H9 (cell line): ENCODE results near the gene TREML2. TPM values are rescaled to one million over a fixed set of nuclear protein-coding genes. Genes with fewer than 3 reads are reported as not detected.

ENCODE experiments used
- DNase-seq: peaks from one replicate; pipeline ENCODE4 v3.0.0-alpha.2; 2017
- H2AFZ ChIP-seq: one replicate; pipeline ENCODE4 v1.6.1; 2013; ENCODE audit warnings: mild to moderate bottlenecking, low read length, control low read depth, moderate library complexity
- H2AK5ac ChIP-seq: 2 replicates; pipeline ENCODE4 v1.6.1; 2013; ENCODE audit warnings: low read length, control low read depth, mixed read lengths; ENCODE audit not compliant: insufficient read length
- H2BK120ac ChIP-seq: one replicate; pipeline ENCODE4 v1.6.1; 2013; ENCODE audit warnings: low read depth, mild to moderate bottlenecking, low read length, control low read depth, inconsistent platforms; ENCODE audit not compliant: poor library complexity, severe bottlenecking
- H2BK12ac ChIP-seq: 2 replicates; pipeline ENCODE4 v1.6.1; 2013; ENCODE audit warnings: low read length, control low read depth, mixed read lengths, low read depth; ENCODE audit not compliant: insufficient read length
- H2BK15ac ChIP-seq: 2 replicates; pipeline ENCODE4 v1.6.1; 2013; ENCODE audit warnings: low read depth, low read length, control low read depth
- H2BK20ac ChIP-seq: one replicate; pipeline ENCODE4 v1.6.1; 2013; ENCODE audit warnings: low read depth, mild to moderate bottlenecking, low read length, control low read depth, inconsistent platforms; ENCODE audit not compliant: poor library complexity, severe bottlenecking
- H2BK5ac ChIP-seq: 2 replicates; pipeline ENCODE4 v1.6.1; 2013; ENCODE audit warnings: low read length, control low read depth, mixed read lengths; ENCODE audit not compliant: insufficient read length
- H3K14ac ChIP-seq: 2 replicates; pipeline ENCODE4 v1.6.1; 2013; ENCODE audit warnings: low read length, control low read depth; ENCODE audit not compliant: insufficient read depth
- H3K18ac ChIP-seq: 2 replicates; pipeline ENCODE4 v1.6.1; 2013; ENCODE audit warnings: low read depth, mild to moderate bottlenecking, mixed read lengths, low read length, control low read depth; ENCODE audit not compliant: insufficient read length
- H3K23ac ChIP-seq: 2 replicates; pipeline ENCODE4 v1.6.1; 2013; ENCODE audit warnings: low read length, control low read depth, mixed read lengths, low read depth; ENCODE audit not compliant: insufficient read length
- H3K23me2 ChIP-seq: 2 replicates; pipeline ENCODE4 v1.6.1; 2013; ENCODE audit warnings: low read depth, mild to moderate bottlenecking, mixed read lengths, low read length, control low read depth; ENCODE audit not compliant: insufficient read length, poor library complexity, severe bottlenecking
- H3K27ac ChIP-seq: 2 replicates; pipeline ENCODE4 v1.5.1; 2013; ENCODE audit warnings: low read length, control low read depth, mixed read lengths, low read depth; ENCODE audit not compliant: insufficient read length
- H3K27me3 ChIP-seq: 2 replicates; pipeline ENCODE4 v1.6.1; 2013; ENCODE audit warnings: low read length, control low read depth, inconsistent platforms; ENCODE audit not compliant: insufficient read depth
- H3K4ac ChIP-seq: 2 replicates; pipeline ENCODE4 v1.6.1; 2013; ENCODE audit warnings: low read depth, mild to moderate bottlenecking, control low read depth, inconsistent platforms, low read length, moderate library complexity
- H3K4me1 ChIP-seq: 2 replicates; pipeline ENCODE4 v1.6.1; 2013; ENCODE audit warnings: low read length, control low read depth, inconsistent platforms; ENCODE audit not compliant: insufficient read depth
- H3K4me2 ChIP-seq: 2 replicates; pipeline ENCODE4 v1.6.1; 2013; ENCODE audit warnings: low read length, control low read depth, mixed read lengths; ENCODE audit not compliant: insufficient read length, insufficient read depth
- H3K56ac ChIP-seq: 2 replicates; pipeline ENCODE4 v1.6.1; 2013; ENCODE audit warnings: low read depth, mild to moderate bottlenecking, mixed read lengths, low read length, control low read depth; ENCODE audit not compliant: insufficient read length
- H3K79me1 ChIP-seq: 2 replicates; pipeline ENCODE4 v1.6.1; 2013; ENCODE audit warnings: low read depth, mild to moderate bottlenecking, moderate library complexity, low read length, control low read depth, inconsistent platforms; ENCODE audit not compliant: insufficient read depth, poor library complexity, severe bottlenecking
- H3K79me2 ChIP-seq: 2 replicates; pipeline ENCODE4 v1.6.1; 2013; ENCODE audit warnings: low read length, control low read depth, inconsistent platforms; ENCODE audit not compliant: insufficient read depth
- H3K9ac ChIP-seq: 2 replicates; pipeline ENCODE4 v1.6.1; 2013; ENCODE audit warnings: low read length, control low read depth, mixed read lengths; ENCODE audit not compliant: insufficient read length; ENCODE audit errors: extremely low read depth
- H3K9me3 ChIP-seq: one replicate; pipeline ENCODE4 v1.6.1; 2013; ENCODE audit warnings: low read depth, low read length, inconsistent platforms; ENCODE audit not compliant: control insufficient read depth
- H3T11ph ChIP-seq: one replicate; pipeline ENCODE4 v1.6.1; 2013; ENCODE audit warnings: mild to moderate bottlenecking, low read length, control low read depth, inconsistent platforms
- H4K20me1 ChIP-seq: one replicate; pipeline ENCODE4 v1.6.1; 2013; ENCODE audit not compliant: control insufficient read depth, insufficient read length, insufficient read depth
- H4K5ac ChIP-seq: 2 replicates; pipeline ENCODE4 v1.6.1; 2013; ENCODE audit warnings: low read depth, mild to moderate bottlenecking, mixed read lengths, low read length, control low read depth; ENCODE audit not compliant: insufficient read length
- H4K8ac ChIP-seq: replicated peaks from 2 replicates; pipeline ENCODE4 v1.6.1; 2013; ENCODE audit warnings: low read length, control low read depth, mixed read lengths, low read depth; ENCODE audit not compliant: insufficient read length
- H4K91ac ChIP-seq: 2 replicates; pipeline ENCODE4 v1.6.1; 2013; ENCODE audit warnings: low read depth, mild to moderate bottlenecking, moderate library complexity, mixed read lengths, low read length, control low read depth; ENCODE audit not compliant: insufficient read length
- H3K27ac Mint-ChIP-seq, 3 experiments: 2 replicates in 2 of 3; 3 replicates in 1 of 3; pipeline ENCODE4 v1.8.0; 2020 to 2021; ENCODE audit warnings: mixed read lengths in 3 of 3, mild to moderate bottlenecking in 1 of 3, moderate library complexity in 1 of 3
- H3K27me3 Mint-ChIP-seq: 2 replicates; pipeline ENCODE4 v1.8.0; 2021; ENCODE audit warnings: low read depth, mild to moderate bottlenecking, moderate library complexity, mixed read lengths
- H3K36me3 Mint-ChIP-seq, 3 experiments: 2 replicates in 2 of 3; 3 replicates in 1 of 3; pipeline ENCODE4 v1.8.0; 2020 to 2021; ENCODE audit warnings: low read depth in 3 of 3, mixed read lengths in 3 of 3; ENCODE audit not compliant: insufficient read depth in 1 of 3
- H3K4me1 Mint-ChIP-seq, 2 experiments: 2 replicates each; pipeline ENCODE4 v1.8.0; 2020; ENCODE audit warnings: mixed read lengths in 2 of 2
- H3K4me3 Mint-ChIP-seq, 2 experiments: 2 replicates in 1 of 2; 3 replicates in 1 of 2; pipeline ENCODE4 v1.8.0; 2020 to 2021; ENCODE audit warnings: mild to moderate bottlenecking in 2 of 2, mixed read lengths in 2 of 2, moderate library complexity in 1 of 2
- H3K9me3 Mint-ChIP-seq, 2 experiments: 2 replicates in 1 of 2; 3 replicates in 1 of 2; pipeline ENCODE4 v1.8.0; 2020; ENCODE audit warnings: mild to moderate bottlenecking in 2 of 2, mixed read lengths in 2 of 2, moderate library complexity in 1 of 2
- WGBS: extraction: QIAGEN DNeasy Blood & Tissue Kit; methylation state at CpG from one replicate; pipeline ENCODE4 v1.1.7; 2013; ENCODE audit warnings: missing lambda C conversion rate, low lambda C conversion rate, mixed read lengths; ENCODE audit not compliant: insufficient read length; ENCODE audit errors: extremely low coverage; 5-methylcytosine and 5-hydroxymethylcytosine counted together
- total RNA-seq: library from RNA; stranded (reverse); gene quantifications from 2 replicates; pipeline ENCODE4 v1.2.1, GENCODE V29; 2021
- TF ChIP-seq, protein P1 (sequence below): fragments of 200-600 bp; sonication (generic); conservative IDR thresholded peaks from 3 replicates; pipeline ENCODE4 v1.8.0; 2021; ENCODE audit warnings: antibody characterized with exemption, mild to moderate bottlenecking

Gene TREML2
- total RNA-seq, 1 experiment from 2014 or later: 0.07 TPM

DNA sequence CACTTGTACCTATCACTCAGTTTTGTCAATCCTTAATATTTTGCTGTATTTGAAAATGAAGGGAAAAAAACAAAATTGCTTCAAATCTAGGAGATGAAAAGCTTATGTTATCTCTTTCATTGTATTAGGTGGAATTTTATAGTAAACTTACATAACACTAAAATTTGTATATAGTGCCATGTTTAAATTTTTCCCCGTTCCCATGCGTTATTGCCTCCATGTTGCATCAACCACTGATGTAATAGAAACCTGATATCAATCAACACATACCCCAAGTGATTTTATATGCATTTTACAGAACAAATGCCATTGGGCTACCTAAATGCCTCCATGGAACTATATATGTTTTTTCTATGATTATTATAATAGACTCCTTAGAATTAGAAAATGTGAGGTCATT lies 23.3 kb downstream of the TREML2 start:
- Histone ChIP-seq H3K79me2 (no peaks in the 10 kb centered on the region), H3K27ac (no peak overlapping the region), H4K91ac (no peak overlapping the region), H2BK5ac (no peak overlapping the region), H2BK20ac (no peak overlapping the region), H4K20me1 (no peaks in the 10 kb centered on the region), H3K9ac (no peak overlapping the region), H2BK120ac (no peak overlapping the region), H3K23me2 (no peaks in the 10 kb centered on the region), H3K4me1 (no peaks in the 10 kb centered on the region), H3T11ph (no peak overlapping the region), H4K5ac (no peak overlapping the region), H3K4ac (no peak overlapping the region), H3K18ac (no peak overlapping the region), H4K8ac (no peak overlapping the region), H3K27me3 (no peaks in the 10 kb centered on the region), H2AK5ac (no peak overlapping the region), H3K14ac (no peak overlapping the region), H3K56ac (no peak overlapping the region), H3K79me1 (no peaks in the 10 kb centered on the region), H3K4me2 (no peak overlapping the region), H2AFZ (no peak overlapping the region), H3K9me3 (no peaks in the 10 kb centered on the region), H2BK15ac (no peak overlapping the region), H3K23ac (no peak overlapping the region), H2BK12ac (no peak overlapping the region)
- TF ChIP-seq, protein P1, sequence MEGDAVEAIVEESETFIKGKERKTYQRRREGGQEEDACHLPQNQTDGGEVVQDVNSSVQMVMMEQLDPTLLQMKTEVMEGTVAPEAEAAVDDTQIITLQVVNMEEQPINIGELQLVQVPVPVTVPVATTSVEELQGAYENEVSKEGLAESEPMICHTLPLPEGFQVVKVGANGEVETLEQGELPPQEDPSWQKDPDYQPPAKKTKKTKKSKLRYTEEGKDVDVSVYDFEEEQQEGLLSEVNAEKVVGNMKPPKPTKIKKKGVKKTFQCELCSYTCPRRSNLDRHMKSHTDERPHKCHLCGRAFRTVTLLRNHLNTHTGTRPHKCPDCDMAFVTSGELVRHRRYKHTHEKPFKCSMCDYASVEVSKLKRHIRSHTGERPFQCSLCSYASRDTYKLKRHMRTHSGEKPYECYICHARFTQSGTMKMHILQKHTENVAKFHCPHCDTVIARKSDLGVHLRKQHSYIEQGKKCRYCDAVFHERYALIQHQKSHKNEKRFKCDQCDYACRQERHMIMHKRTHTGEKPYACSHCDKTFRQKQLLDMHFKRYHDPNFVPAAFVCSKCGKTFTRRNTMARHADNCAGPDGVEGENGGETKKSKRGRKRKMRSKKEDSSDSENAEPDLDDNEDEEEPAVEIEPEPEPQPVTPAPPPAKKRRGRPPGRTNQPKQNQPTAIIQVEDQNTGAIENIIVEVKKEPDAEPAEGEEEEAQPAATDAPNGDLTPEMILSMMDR: no peak
- Mint-ChIP-seq H3K9me3 (peaks cover 6 to 9% of the 10 kb centered on the region in 2 experiments; a peak in 4 of 5 replicates), H3K27ac (no peak overlapping the region), H3K4me1 (peaks cover 9 to 14% of the 10 kb centered on the region in 2 experiments), H3K36me3 (peaks cover 0 to 8% (median 2%) of the 10 kb centered on the region in 3 experiments; a peak in 3 of 7 replicates), H3K4me3 (no peak overlapping the region), H3K27me3 (peaks cover 8% of the 10 kb centered on the region)
- DNase-seq: no peak
- WGBS: no CpG with 5 or more reads among the region's 2 CpGs
